GM12864 (cell line): Measurements from ENCODE around the gene RPS6KC1.

Experiments used
- DNase-seq: peaks from one replicate; pipeline ENCODE4 v3.0.0-alpha.2; 2011; ENCODE audit warnings: low read depth
- H3K4me3 ChIP-seq: 2 replicates; pipeline ENCODE4 v1.5.1; 2011; ENCODE audit warnings: mild to moderate bottlenecking, low read depth, low read length, control low read depth
- CTCF ChIP-seq: IDR thresholded peaks from 2 replicates; pipeline ENCODE4 v1.5.1; 2011; ENCODE audit warnings: low read depth, mild to moderate bottlenecking, moderate library complexity, low read length, control low read depth, inconsistent platforms; ENCODE audit errors: missing control alignments

Gene RPS6KC1

GRCh38 chr1:213051127-213051880 is at the start of gene RPS6KC1:
TSS of gene RPS6KC1 (plus strand) at chr1:213051241. CDS start at chr1:213051405, 164 bp downstream.
- DNase-seq: peak; percentile 48
- H3K4me3 ChIP-seq: peak within 1 kb of the TSS; percentile 89
- TF ChIP-seq CTCF: peak; percentile 16

- DNase-seq: no peak
- no peak for TF ChIP-seq CTCF
- H3K4me3 ChIP-seq: no peak overlapping the region
Observed at GRCh38 chr1:213003256-213003655, 47.8 kb upstream of the RPS6KC1 start.

- no peak for TF ChIP-seq CTCF
- H3K4me3 ChIP-seq: no peak overlapping the region
- DNase-seq: no peak
Observed at GRCh38 chr1:213008564-213008963, 42.5 kb upstream of the RPS6KC1 start.

GRCh38 chr1:213014642-213015041 is 36.4 kb upstream of the RPS6KC1 start:
- peak overlapping the region; percentile 97 for H3K4me3 ChIP-seq
- no peak for TF ChIP-seq CTCF
- DNase-seq: no peak

GRCh38 chr1:213015099-213016050 is 35.7 kb upstream of the RPS6KC1 start, which contains the start of gene ANGEL2:
TSS of gene ANGEL2 (minus strand) at chr1:213015867. CDS start at chr1:213015671, 196 bp downstream.
- DNase-seq: peak; percentile 96
- no peak for TF ChIP-seq CTCF
- H3K4me3 ChIP-seq: peak within 1 kb of the TSS; percentile 97

- DNase-seq: no peak
- no peak overlapping the region for H3K4me3 ChIP-seq
- no peak for TF ChIP-seq CTCF
Observed at GRCh38 chr1:213017447-213018273, 33.4 kb upstream of the RPS6KC1 start.
